ENCODE measurements around the gene SH3BP4. TPM values are rescaled to one million over a fixed set of nuclear protein-coding genes. Genes with fewer than 3 reads are reported as not detected.

SH3BP4 gene
- total and polyA plus RNA-seq, 2 of the 8 experiments (the other 6 are each of a cell fraction or from before 2014, with no cell fraction given): 28.3 to 35.4 TPM

GRCh38 chr2:234931371-234931770 is 20.4 kb upstream of the SH3BP4 start (continued):
- TF ChIP-seq ATF2 (IDR thresholded peaks at IDR 0.05; ENCODE audit: low read length): no peak
- TF ChIP-seq TAF7 (optimal IDR thresholded peaks at IDR 0.05; ENCODE audit: borderline replicate concordance, low read depth, low read length): no peak
- no peak for TF ChIP-seq BRCA1 (IDR thresholded peaks at IDR 0.05; ENCODE audit: low read depth, low read length)
- no peak for TF ChIP-seq CHD2 (IDR thresholded peaks at IDR 0.05; ENCODE audit: low read length)
- TF ChIP-seq EP300 (IDR thresholded peaks at IDR 0.05; ENCODE audit: borderline replicate concordance in 1 of 2, low read depth in 2 of 2, low read length in 2 of 2): no peak
